ENCODE data around the gene DDR2. TPM values are rescaled to one million over a fixed set of nuclear protein-coding genes. Genes with fewer than 3 reads are reported as not detected.

Gene DDR2
- total RNA-seq, 1 donor from 2014 or later = 0.33 TPM

- H3K36me3 Mint-ChIP-seq (ENCODE audit: low read depth, unreplicated experiment) = no peaks in the 10 kb centered on the region
- no peak for TF ChIP-seq CTCF (IDR thresholded peaks at IDR 0.05; ENCODE audit: unreplicated experiment)
Observed at GRCh38 chr1:162699366-162699765, 67.1 kb downstream of the DDR2 start.

GRCh38 chr1:162700131-162700530 is 67.9 kb downstream of the DDR2 start:
- Mint-ChIP-seq H3K9me3 (ENCODE audit: unreplicated experiment) (no peaks in the 10 kb centered on the region), H3K36me3 (ENCODE audit: low read depth, unreplicated experiment) (no peaks in the 10 kb centered on the region), H3K4me1 (ENCODE audit: unreplicated experiment) (peaks cover 20% of the 10 kb centered on the region), H3K27ac (ENCODE audit: unreplicated experiment) (no peak overlapping the region), H3K4me3 (ENCODE audit: unreplicated experiment) (no peak overlapping the region), H3K27me3 (ENCODE audit: unreplicated experiment) (no peaks in the 10 kb centered on the region)
- no peak for DNase-seq (ENCODE audit: low spot score)
- TF ChIP-seq CTCF (IDR thresholded peaks at IDR 0.05; ENCODE audit: unreplicated experiment) = no peak

More at GRCh38 chr1:162699366-162699765, 67.1 kb downstream of the DDR2 start:
- H3K9me3 Mint-ChIP-seq (ENCODE audit: unreplicated experiment) = no peaks in the 10 kb centered on the region
- H3K4me3 Mint-ChIP-seq (ENCODE audit: unreplicated experiment) = no peak overlapping the region
- no peak overlapping the region for H3K27ac Mint-ChIP-seq (ENCODE audit: unreplicated experiment)
- no peaks in the 10 kb centered on the region for H3K27me3 Mint-ChIP-seq (ENCODE audit: unreplicated experiment)
- DNase-seq (ENCODE audit: low spot score) = no peak
- peaks cover 21% of the 10 kb centered on the region for H3K4me1 Mint-ChIP-seq (ENCODE audit: unreplicated experiment)

- peaks cover 11% of the 10 kb centered on the region for H3K4me1 Mint-ChIP-seq (ENCODE audit: unreplicated experiment)
Observed at GRCh38 chr1:162701286-162701685, 69.0 kb downstream of the DDR2 start.

GRCh38 chr1:162702628-162703027 is 70.4 kb downstream of the DDR2 start:
- Mint-ChIP-seq H3K9me3 (ENCODE audit: unreplicated experiment) (no peaks in the 10 kb centered on the region), H3K4me1 (ENCODE audit: unreplicated experiment) (peaks cover 3% of the 10 kb centered on the region), H3K4me3 (ENCODE audit: unreplicated experiment) (no peak overlapping the region), H3K27me3 (ENCODE audit: unreplicated experiment) (peaks cover 3% of the 10 kb centered on the region), H3K36me3 (ENCODE audit: low read depth, unreplicated experiment) (no peaks in the 10 kb centered on the region), H3K27ac (ENCODE audit: unreplicated experiment) (no peak overlapping the region)
- no peak for TF ChIP-seq CTCF (IDR thresholded peaks at IDR 0.05; ENCODE audit: unreplicated experiment)
- DNase-seq (ENCODE audit: low spot score) = no peak

More at GRCh38 chr1:162701286-162701685, 69.0 kb downstream of the DDR2 start:
- no peak overlapping the region for H3K4me3 Mint-ChIP-seq (ENCODE audit: unreplicated experiment)
- no peaks in the 10 kb centered on the region for H3K36me3 Mint-ChIP-seq (ENCODE audit: low read depth, unreplicated experiment)
- H3K27ac Mint-ChIP-seq (ENCODE audit: unreplicated experiment) = no peak overlapping the region
- no peaks in the 10 kb centered on the region for H3K27me3 Mint-ChIP-seq (ENCODE audit: unreplicated experiment)
- H3K9me3 Mint-ChIP-seq (ENCODE audit: unreplicated experiment) = no peaks in the 10 kb centered on the region
- no peak for TF ChIP-seq CTCF (IDR thresholded peaks at IDR 0.05; ENCODE audit: unreplicated experiment)
- DNase-seq (ENCODE audit: low spot score) = no peak

GRCh38 chr1:162703708-162704107 is 71.4 kb downstream of the DDR2 start:
- Mint-ChIP-seq H3K36me3 (ENCODE audit: low read depth, unreplicated experiment) (no peaks in the 10 kb centered on the region), H3K27me3 (ENCODE audit: unreplicated experiment) (peaks cover 3% of the 10 kb centered on the region), H3K9me3 (ENCODE audit: unreplicated experiment) (no peaks in the 10 kb centered on the region), H3K4me3 (ENCODE audit: unreplicated experiment) (no peak overlapping the region), H3K4me1 (ENCODE audit: unreplicated experiment) (peaks cover 8% of the 10 kb centered on the region), H3K27ac (ENCODE audit: unreplicated experiment) (no peak overlapping the region)
- no peak for DNase-seq (ENCODE audit: low spot score)
- TF ChIP-seq CTCF (IDR thresholded peaks at IDR 0.05; ENCODE audit: unreplicated experiment) = no peak
